Testis (tissue), 2 donors: ENCODE results near the gene SMIM33.
"Not testable (repeated sequence)": the region's sequence is repeated elsewhere in the genome, so short reads cannot be mapped to it uniquely, and the experiment has no call there.

ENCODE experiments used
- CTCF ChIP-seq, 3 experiments: fragments of 450-650 bp in 2 of 3; fragments of 200-600 bp in 1 of 3; sonication (generic) in 1 of 3; IDR thresholded peaks; one replicate each; pipeline ENCODE4 v1.5.1; 2016 to 2019; ENCODE audit warnings: antibody characterized with exemption in 3 of 3, mild to moderate bottlenecking in 2 of 3, moderate library complexity in 1 of 3
- POLR2A ChIP-seq: fragments of 450-650 bp; IDR thresholded peaks from one replicate; pipeline ENCODE4 v1.6.1; 2017; ENCODE audit warnings: antibody characterized with exemption, mild to moderate bottlenecking, moderate library complexity

- TF ChIP-seq CTCF (IDR thresholded peaks at IDR 0.05); POLR2A: not testable (repeated sequence)
Observed at GRCh38 chr5:139503879-139504278, 33.1 kb downstream of the SMIM33 start.
